Astrocyte (in vitro differentiated cells and primary cell): ENCODE measurements around the gene IFT20. TPM values are rescaled to one million over a fixed set of nuclear protein-coding genes. Genes with fewer than 3 reads are reported as not detected.

Source experiments
- DNase-seq: peaks from one replicate; pipeline ENCODE4 v3.0.0-alpha.2; 2010; ENCODE audit warnings: low read depth
- FAIRE-seq: peaks from 2 replicates; lab custom pipeline; 2011; peaks lifted over from hg19 to GRCh38; lab: Jason Lieb, UNC
- H2AFZ ChIP-seq: 2 replicates; pipeline ENCODE4 v1.6.0; 2012; ENCODE audit warnings: low read depth, low read length, inconsistent platforms
- H3K27ac ChIP-seq: 2 replicates; pipeline ENCODE4 v1.5.1; 2011; ENCODE audit warnings: low read depth, low read length, inconsistent platforms
- H3K27me3 ChIP-seq: 2 replicates; pipeline ENCODE4 v1.6.0; 2011; ENCODE audit warnings: low read length, inconsistent platforms; ENCODE audit not compliant: insufficient read depth
- H3K36me3 ChIP-seq: 2 replicates; pipeline ENCODE4 v1.5.1; 2011; ENCODE audit warnings: low read length, inconsistent platforms; ENCODE audit not compliant: insufficient read depth
- H3K4me1 ChIP-seq: 2 replicates; pipeline ENCODE4 v1.5.1; 2011; ENCODE audit warnings: low read length, inconsistent platforms; ENCODE audit not compliant: insufficient read depth
- H3K4me2 ChIP-seq: 2 replicates; pipeline ENCODE4 v1.6.0; 2012; ENCODE audit warnings: low read length, inconsistent platforms
- H3K4me3 ChIP-seq: 2 replicates; pipeline ENCODE4 v1.5.1; 2011; ENCODE audit warnings: low read depth, mild to moderate bottlenecking, low read length, inconsistent platforms; ENCODE audit not compliant: insufficient read depth
- H3K79me2 ChIP-seq: 2 replicates; pipeline ENCODE4 v1.6.0; 2012; ENCODE audit warnings: mild to moderate bottlenecking, low read length, inconsistent platforms; ENCODE audit not compliant: insufficient read depth
- H3K9ac ChIP-seq: 2 replicates; pipeline ENCODE4 v1.6.0; 2012; ENCODE audit warnings: mild to moderate bottlenecking, low read length, inconsistent platforms
- H3K9me3 ChIP-seq: 2 replicates; pipeline ENCODE4 v1.5.1; 2012; ENCODE audit warnings: low read depth, mild to moderate bottlenecking, low read length, inconsistent platforms; ENCODE audit not compliant: insufficient read depth
- H4K20me1 ChIP-seq: 2 replicates; pipeline ENCODE4 v1.6.0; 2012; ENCODE audit warnings: low read length, inconsistent platforms; ENCODE audit not compliant: insufficient read depth
- H3K27ac Mint-ChIP-seq: one replicate; pipeline ENCODE4 v1.8.0; 2021; ENCODE audit warnings: mild to moderate bottlenecking, mixed read lengths; ENCODE audit not compliant: unreplicated experiment
- H3K27me3 Mint-ChIP-seq: one replicate; pipeline ENCODE4 v1.8.0; 2021; ENCODE audit warnings: low read depth, mixed read lengths; ENCODE audit not compliant: unreplicated experiment
- H3K36me3 Mint-ChIP-seq: one replicate; pipeline ENCODE4 v1.8.0; 2021; ENCODE audit warnings: low read depth, mixed read lengths; ENCODE audit not compliant: unreplicated experiment
- H3K4me1 Mint-ChIP-seq: one replicate; pipeline ENCODE4 v1.8.0; 2021; ENCODE audit warnings: low read depth, mixed read lengths; ENCODE audit not compliant: unreplicated experiment
- H3K4me3 Mint-ChIP-seq: one replicate; pipeline ENCODE4 v1.8.0; 2021; ENCODE audit warnings: mild to moderate bottlenecking, moderate library complexity, mixed read lengths; ENCODE audit not compliant: unreplicated experiment
- H3K9me3 Mint-ChIP-seq: one replicate; pipeline ENCODE4 v1.8.0; 2021; ENCODE audit warnings: mild to moderate bottlenecking, mixed read lengths; ENCODE audit not compliant: unreplicated experiment
- EZH2 ChIP-seq: IDR thresholded peaks from 2 replicates; pipeline ENCODE4 v1.6.1; 2012; ENCODE audit warnings: mild to moderate bottlenecking, low read length, inconsistent platforms; ENCODE audit not compliant: insufficient read depth
- total RNA-seq: library from RNA; stranded (reverse); gene quantifications from 2 replicates; pipeline ENCODE4 v1.2.1, GENCODE V29; 2021
- TF ChIP-seq, protein P1 (sequence below): IDR thresholded peaks from 2 replicates; pipeline ENCODE4 v1.5.1; 2011; ENCODE audit warnings: low read depth, mild to moderate bottlenecking, inconsistent platforms, low read length, moderate library complexity; ENCODE audit not compliant: insufficient read depth

The IFT20 gene
- total RNA-seq, 1 donor from 2014 or later, result 70.4 TPM

DNA sequence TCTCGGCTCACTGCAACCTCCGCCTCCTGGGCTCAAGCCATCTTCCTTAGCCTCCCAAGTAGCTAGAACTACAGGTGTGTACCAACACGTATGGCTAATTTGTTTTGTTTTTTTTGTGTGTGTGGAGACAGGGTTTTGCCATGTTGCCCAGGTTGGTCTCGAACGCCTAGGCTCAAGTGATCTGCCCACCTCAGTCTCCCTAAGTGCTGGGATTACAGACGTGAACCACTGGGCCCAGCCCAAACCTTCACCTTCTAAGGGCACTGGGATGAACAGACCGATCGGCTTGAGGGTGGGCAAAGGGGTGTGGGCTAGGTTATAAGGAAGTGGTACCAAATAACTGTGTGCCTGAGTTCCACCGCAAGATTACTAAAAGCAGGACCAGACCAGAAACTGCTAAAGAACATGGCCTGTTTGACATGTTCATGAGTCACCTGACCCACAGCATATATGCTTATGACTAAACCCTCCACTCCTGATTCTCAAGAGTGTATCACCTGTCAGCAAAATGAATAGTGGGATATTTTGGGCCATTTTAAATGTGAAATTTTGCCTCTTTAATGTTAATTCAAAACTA, 8.2 kb downstream of the IFT20 start:
- Histone ChIP-seq H3K4me1 (no peaks in the 10 kb centered on the region), H4K20me1 (peaks cover 37% of the 10 kb centered on the region), H3K4me2 (no peak overlapping the region), H3K9ac (no peak overlapping the region), H2AFZ (no peak overlapping the region), H3K4me3 (no peak overlapping the region), H3K27ac (no peak overlapping the region), H3K27me3 (no peaks in the 10 kb centered on the region), H3K79me2 (peaks cover 22% of the 10 kb centered on the region), H3K9me3 (no peaks in the 10 kb centered on the region), H3K36me3 (peaks cover 14% of the 10 kb centered on the region)
- DNase-seq (no peak), FAIRE-seq (no peak)
- Mint-ChIP-seq H3K4me1 (peaks cover 12% of the 10 kb centered on the region), H3K27me3 (no peaks in the 10 kb centered on the region), H3K36me3 (peaks cover 20% of the 10 kb centered on the region), H3K4me3 (no peak overlapping the region), H3K9me3 (no peaks in the 10 kb centered on the region), H3K27ac (no peak overlapping the region)
- TF ChIP-seq, protein P1, sequence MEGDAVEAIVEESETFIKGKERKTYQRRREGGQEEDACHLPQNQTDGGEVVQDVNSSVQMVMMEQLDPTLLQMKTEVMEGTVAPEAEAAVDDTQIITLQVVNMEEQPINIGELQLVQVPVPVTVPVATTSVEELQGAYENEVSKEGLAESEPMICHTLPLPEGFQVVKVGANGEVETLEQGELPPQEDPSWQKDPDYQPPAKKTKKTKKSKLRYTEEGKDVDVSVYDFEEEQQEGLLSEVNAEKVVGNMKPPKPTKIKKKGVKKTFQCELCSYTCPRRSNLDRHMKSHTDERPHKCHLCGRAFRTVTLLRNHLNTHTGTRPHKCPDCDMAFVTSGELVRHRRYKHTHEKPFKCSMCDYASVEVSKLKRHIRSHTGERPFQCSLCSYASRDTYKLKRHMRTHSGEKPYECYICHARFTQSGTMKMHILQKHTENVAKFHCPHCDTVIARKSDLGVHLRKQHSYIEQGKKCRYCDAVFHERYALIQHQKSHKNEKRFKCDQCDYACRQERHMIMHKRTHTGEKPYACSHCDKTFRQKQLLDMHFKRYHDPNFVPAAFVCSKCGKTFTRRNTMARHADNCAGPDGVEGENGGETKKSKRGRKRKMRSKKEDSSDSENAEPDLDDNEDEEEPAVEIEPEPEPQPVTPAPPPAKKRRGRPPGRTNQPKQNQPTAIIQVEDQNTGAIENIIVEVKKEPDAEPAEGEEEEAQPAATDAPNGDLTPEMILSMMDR, result no peak
- no peak for TF ChIP-seq EZH2

- no peak for DNase-seq
- Histone ChIP-seq H3K36me3 (peaks cover 14% of the 10 kb centered on the region), H2AFZ (no peak overlapping the region), H4K20me1 (peaks cover 27% of the 10 kb centered on the region), H3K27ac (no peak overlapping the region), H3K27me3 (no peaks in the 10 kb centered on the region), H3K4me1 (no peaks in the 10 kb centered on the region), H3K9me3 (no peaks in the 10 kb centered on the region), H3K79me2 (peaks cover 24% of the 10 kb centered on the region), H3K4me3 (no peak overlapping the region), H3K4me2 (no peak overlapping the region), H3K9ac (no peak overlapping the region)
- H3K27me3 Mint-ChIP-seq, result no peaks in the 10 kb centered on the region
- H3K9me3 Mint-ChIP-seq, result no peaks in the 10 kb centered on the region
- H3K4me3 Mint-ChIP-seq, result no peak overlapping the region
- TF ChIP-seq, protein P1, result no peak
- no peak for TF ChIP-seq EZH2
- H3K27ac Mint-ChIP-seq, result no peak overlapping the region
- peaks cover 14% of the 10 kb centered on the region for H3K36me3 Mint-ChIP-seq
- FAIRE-seq, result no peak
- peaks cover 12% of the 10 kb centered on the region for H3K4me1 Mint-ChIP-seq
These were observed 9.2 kb downstream of the IFT20 start for GRCh38 chr17:28326114-28326513.

GRCh38 chr17:28325211-28325610, 10.1 kb downstream of the IFT20 start:
- Mint-ChIP-seq H3K4me3 (no peak overlapping the region), H3K9me3 (no peaks in the 10 kb centered on the region), H3K4me1 (peaks cover 12% of the 10 kb centered on the region), H3K36me3 (peaks cover 13% of the 10 kb centered on the region), H3K27ac (no peak overlapping the region), H3K27me3 (no peaks in the 10 kb centered on the region)
- Histone ChIP-seq H3K9me3 (no peaks in the 10 kb centered on the region), H2AFZ (no peak overlapping the region), H3K9ac (no peak overlapping the region), H3K4me3 (no peak overlapping the region), H3K27me3 (no peaks in the 10 kb centered on the region), H3K36me3 (peaks cover 14% of the 10 kb centered on the region), H3K4me1 (no peaks in the 10 kb centered on the region), H3K27ac (no peak overlapping the region), H4K20me1 (peaks cover 19% of the 10 kb centered on the region), H3K79me2 (peaks cover 28% of the 10 kb centered on the region), H3K4me2 (no peak overlapping the region)
- DNase-seq (no peak), FAIRE-seq (no peak)
- TF ChIP-seq, protein P1, result no peak
- no peak for TF ChIP-seq EZH2
